Ishikawa (cell line): ENCODE measurements around the gene FLACC1.

Source experiments
- CEBPB ChIP-seq: IDR thresholded peaks from 2 replicates; pipeline ENCODE4 v1.6.1; 2012
- CREB1 ChIP-seq: IDR thresholded peaks from 2 replicates; pipeline ENCODE4 v1.6.1; 2012; ENCODE audit warnings: low read depth
- EGR1 ChIP-seq: IDR thresholded peaks from 2 replicates; pipeline ENCODE4 v1.6.1; 2012
- EP300 ChIP-seq: IDR thresholded peaks from 2 replicates; pipeline ENCODE4 v1.6.1; 2012; ENCODE audit warnings: borderline replicate concordance
- FOXM1 ChIP-seq: IDR thresholded peaks from 2 replicates; pipeline ENCODE4 v1.6.1; 2012; ENCODE audit warnings: low read depth, borderline replicate concordance
- NFIC ChIP-seq: IDR thresholded peaks from 2 replicates; pipeline ENCODE4 v1.6.1; 2012
- RAD21 ChIP-seq: IDR thresholded peaks from 2 replicates; pipeline ENCODE4 v1.6.1; 2012; ENCODE audit warnings: low read depth
- TAF1 ChIP-seq: IDR thresholded peaks from 2 replicates; pipeline ENCODE4 v1.6.1; 2012; ENCODE audit warnings: low read depth, mild to moderate bottlenecking
- TCF12 ChIP-seq: IDR thresholded peaks from 2 replicates; pipeline ENCODE4 v1.6.1; 2012; ENCODE audit warnings: low read depth
- TEAD4 ChIP-seq: IDR thresholded peaks from 2 replicates; pipeline ENCODE4 v1.6.1; 2012
- YY1 ChIP-seq: IDR thresholded peaks from 2 replicates; pipeline ENCODE4 v1.6.1; 2012; ENCODE audit warnings: low read depth
- ZBTB7A ChIP-seq: IDR thresholded peaks from 2 replicates; pipeline ENCODE4 v1.6.1; 2012; ENCODE audit warnings: low read depth
- TF ChIP-seq, protein P1 (sequence below): IDR thresholded peaks from 2 replicates; pipeline ENCODE4 v1.6.1; 2012
- TF ChIP-seq, protein P2 (sequence below): IDR thresholded peaks from 2 replicates; pipeline ENCODE4 v1.6.1; 2012
- TF ChIP-seq, protein P3 (sequence below): IDR thresholded peaks from 2 replicates; pipeline ENCODE4 v1.6.1; 2012; ENCODE audit warnings: low read depth, mild to moderate bottlenecking

The FLACC1 gene

DNA sequence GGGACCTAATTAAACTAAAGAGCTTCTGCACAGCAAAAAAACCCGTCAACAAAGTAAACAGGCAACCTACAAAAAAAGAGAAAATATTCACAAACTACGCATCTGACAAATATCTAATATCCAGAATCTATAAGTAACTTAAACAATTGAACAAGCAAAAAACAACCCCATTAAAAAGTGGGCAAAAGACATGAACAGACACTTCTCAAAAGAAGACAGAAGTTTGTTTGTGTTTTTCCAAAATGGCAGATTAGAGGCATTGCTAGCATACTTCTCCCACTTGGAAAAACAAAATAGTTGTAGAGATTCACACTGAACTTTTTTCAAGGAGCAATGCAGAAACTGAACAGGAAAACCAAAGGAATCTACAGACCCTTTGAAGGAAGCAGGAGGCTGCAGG lies 37.6 kb downstream of the FLACC1 start:
- TF ChIP-seq, protein P1, sequence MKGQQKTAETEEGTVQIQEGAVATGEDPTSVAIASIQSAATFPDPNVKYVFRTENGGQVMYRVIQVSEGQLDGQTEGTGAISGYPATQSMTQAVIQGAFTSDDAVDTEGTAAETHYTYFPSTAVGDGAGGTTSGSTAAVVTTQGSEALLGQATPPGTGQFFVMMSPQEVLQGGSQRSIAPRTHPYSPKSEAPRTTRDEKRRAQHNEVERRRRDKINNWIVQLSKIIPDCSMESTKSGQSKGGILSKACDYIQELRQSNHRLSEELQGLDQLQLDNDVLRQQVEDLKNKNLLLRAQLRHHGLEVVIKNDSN, result no peak
- TF ChIP-seq TCF12 (no peak), TAF1 (no peak), CREB1 (no peak), TEAD4 (no peak), YY1 (no peak), NFIC (no peak)
- TF ChIP-seq, protein P2, sequence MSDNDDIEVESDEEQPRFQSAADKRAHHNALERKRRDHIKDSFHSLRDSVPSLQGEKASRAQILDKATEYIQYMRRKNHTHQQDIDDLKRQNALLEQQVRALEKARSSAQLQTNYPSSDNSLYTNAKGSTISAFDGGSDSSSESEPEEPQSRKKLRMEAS, result no peak

DNA sequence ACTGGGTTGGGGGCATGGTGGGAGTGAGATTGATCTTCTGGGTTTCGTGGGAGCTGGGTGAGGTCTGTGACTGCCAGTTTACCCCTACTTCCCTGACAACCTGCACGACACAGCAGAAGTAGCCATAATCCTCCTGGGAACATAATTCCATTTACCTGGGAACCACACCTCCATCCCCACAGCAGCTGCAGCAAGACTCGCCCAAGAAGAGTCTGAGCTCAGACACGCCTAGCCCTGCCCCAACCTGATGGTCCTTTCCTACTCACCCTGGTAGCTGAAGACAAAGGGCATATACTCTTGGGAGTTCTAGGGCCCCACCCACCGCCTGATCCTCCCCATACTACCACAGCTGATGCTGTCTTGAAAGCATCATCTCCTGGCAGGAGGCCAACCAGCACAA lies 43.8 kb downstream of the FLACC1 start:
- TF ChIP-seq YY1, result no peak
- no peak for TF ChIP-seq TAF1
- TF ChIP-seq, protein P2, result no peak
- TF ChIP-seq, protein P3, sequence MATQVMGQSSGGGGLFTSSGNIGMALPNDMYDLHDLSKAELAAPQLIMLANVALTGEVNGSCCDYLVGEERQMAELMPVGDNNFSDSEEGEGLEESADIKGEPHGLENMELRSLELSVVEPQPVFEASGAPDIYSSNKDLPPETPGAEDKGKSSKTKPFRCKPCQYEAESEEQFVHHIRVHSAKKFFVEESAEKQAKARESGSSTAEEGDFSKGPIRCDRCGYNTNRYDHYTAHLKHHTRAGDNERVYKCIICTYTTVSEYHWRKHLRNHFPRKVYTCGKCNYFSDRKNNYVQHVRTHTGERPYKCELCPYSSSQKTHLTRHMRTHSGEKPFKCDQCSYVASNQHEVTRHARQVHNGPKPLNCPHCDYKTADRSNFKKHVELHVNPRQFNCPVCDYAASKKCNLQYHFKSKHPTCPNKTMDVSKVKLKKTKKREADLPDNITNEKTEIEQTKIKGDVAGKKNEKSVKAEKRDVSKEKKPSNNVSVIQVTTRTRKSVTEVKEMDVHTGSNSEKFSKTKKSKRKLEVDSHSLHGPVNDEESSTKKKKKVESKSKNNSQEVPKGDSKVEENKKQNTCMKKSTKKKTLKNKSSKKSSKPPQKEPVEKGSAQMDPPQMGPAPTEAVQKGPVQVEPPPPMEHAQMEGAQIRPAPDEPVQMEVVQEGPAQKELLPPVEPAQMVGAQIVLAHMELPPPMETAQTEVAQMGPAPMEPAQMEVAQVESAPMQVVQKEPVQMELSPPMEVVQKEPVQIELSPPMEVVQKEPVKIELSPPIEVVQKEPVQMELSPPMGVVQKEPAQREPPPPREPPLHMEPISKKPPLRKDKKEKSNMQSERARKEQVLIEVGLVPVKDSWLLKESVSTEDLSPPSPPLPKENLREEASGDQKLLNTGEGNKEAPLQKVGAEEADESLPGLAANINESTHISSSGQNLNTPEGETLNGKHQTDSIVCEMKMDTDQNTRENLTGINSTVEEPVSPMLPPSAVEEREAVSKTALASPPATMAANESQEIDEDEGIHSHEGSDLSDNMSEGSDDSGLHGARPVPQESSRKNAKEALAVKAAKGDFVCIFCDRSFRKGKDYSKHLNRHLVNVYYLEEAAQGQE, result no peak
- no peak for TF ChIP-seq NFIC
- TF ChIP-seq FOXM1, result no peak
- no peak for TF ChIP-seq TEAD4
- TF ChIP-seq EP300, result no peak
- no peak for TF ChIP-seq ZBTB7A
- TF ChIP-seq CREB1, result no peak
- TF ChIP-seq, protein P1, result no peak

DNA sequence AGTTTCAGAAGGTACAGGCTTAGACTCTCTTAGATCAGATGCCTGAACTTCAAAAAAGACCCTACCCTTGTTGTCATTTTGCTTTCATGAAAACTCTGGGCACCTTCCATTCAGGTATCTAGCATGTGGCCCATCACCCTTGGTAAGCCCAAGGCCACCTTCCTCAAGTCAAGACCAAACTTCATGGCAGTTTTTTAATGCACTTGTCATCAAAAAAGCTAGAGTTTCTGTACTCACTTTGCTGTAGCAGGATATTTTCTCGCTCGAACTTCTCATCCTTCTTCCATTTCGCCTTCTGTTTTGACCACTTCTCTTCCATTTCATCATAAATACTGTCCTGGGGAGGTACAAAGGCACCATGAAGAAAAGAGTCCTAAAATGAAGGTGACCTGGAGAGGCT lies 48.2 kb downstream of the FLACC1 start:
- TF ChIP-seq, protein P3, result no peak
- TF ChIP-seq RAD21 (no peak), TCF12 (no peak), TEAD4 (no peak)
- TF ChIP-seq, protein P2, result no peak

DNA sequence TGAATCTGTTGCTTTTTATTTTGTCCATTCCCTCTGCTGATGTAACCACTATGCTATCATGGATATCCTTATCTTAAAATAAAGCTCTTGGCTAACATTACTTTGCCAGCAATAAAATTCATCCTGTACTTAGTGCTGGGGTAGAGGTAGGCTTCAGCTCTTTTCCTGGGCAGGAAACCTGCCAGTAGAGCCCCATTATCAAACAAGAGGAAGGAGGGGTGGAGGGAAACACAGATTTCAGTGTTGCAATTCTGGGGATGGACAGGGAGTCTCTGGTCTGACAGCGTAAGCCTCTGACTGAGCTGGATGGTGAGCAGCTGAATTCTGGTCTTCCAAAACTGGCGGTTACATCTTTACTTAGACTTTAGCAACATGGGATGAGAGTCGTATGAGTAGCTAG lies 49.3 kb downstream of the FLACC1 start:
- TF ChIP-seq CREB1 (no peak), EGR1 (no peak), ZBTB7A (no peak), FOXM1 (no peak), YY1 (no peak), CEBPB (no peak)
- TF ChIP-seq, protein P3, result no peak

DNA sequence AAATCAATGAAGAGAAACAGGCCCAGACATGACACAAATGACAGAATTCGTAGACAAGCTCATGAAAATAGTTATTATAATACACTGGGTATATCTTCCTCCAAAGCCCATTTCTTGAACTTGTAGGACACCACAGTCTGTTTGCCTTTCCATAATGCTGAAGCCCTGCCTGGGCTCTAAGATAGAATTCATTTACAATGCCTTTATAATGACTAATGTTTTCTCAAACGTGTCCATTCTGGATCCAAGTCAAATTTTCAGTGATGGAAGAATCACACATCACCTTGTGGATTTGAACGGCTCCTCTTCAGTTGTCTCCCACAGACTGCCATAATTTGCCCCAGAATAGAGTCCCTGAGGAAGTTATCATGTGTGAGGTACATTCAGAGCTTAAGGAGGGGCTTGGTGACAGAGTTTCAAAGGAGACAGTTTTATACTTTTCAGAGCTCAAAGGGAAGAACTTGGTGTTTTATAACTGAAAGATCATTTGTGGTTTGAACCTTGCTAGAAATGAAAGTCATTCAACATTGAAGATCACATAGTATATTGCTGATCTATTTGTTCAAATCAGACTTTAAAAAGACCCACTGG lies 58.6 kb downstream of the FLACC1 start:
- TF ChIP-seq EGR1 (no peak), ZBTB7A (no peak), EP300 (no peak), RAD21 (no peak), NFIC (no peak), CEBPB (no peak), TAF1 (no peak), FOXM1 (no peak), TEAD4 (no peak), CREB1 (no peak), TCF12 (no peak)
- TF ChIP-seq, protein P1, result no peak
- TF ChIP-seq, protein P3, result no peak
